A673 (cell line): ENCODE results near the gene SLC6A6. TPM values are rescaled to one million over a fixed set of nuclear protein-coding genes. Genes with fewer than 3 reads are reported as not detected.

Experiments
- BruUV-seq: library from RNA; stranded (reverse); fragments of 400-500 nt; replicated peaks from 2 replicates; lab custom pipeline; 2021; lab: Mats Ljungman, UMichigan
- CTCF ChIA-PET: fragments of 300-600 bp; sonication (Branson Sonifier 250); formaldehyde crosslinking; loops from one replicate; lab custom pipeline; 2022; ENCODE audit warnings: antibody characterized with exemption; lab: Charles Lee
- POLR2A ChIA-PET: fragments of 300-600 bp; sonication (Branson Sonifier 250); formaldehyde crosslinking; loops from one replicate; lab custom pipeline; 2022; ENCODE audit warnings: antibody characterized with exemption; ENCODE audit not compliant: low non-redundant PET; lab: Charles Lee
- DNase-seq: peaks from one replicate; pipeline ENCODE4 v3.0.0-alpha.2; 2015; ENCODE audit warnings: low spot score
- H3K27ac ChIP-seq: fragments of 200-600 bp; sonication (generic); 2 replicates; pipeline ENCODE4 v1.5.1; 2016; ENCODE audit warnings: mixed run types, low read depth, mild to moderate bottlenecking, mixed read lengths, antibody characterized with exemption, low read length; ENCODE audit not compliant: poor library complexity, severe bottlenecking
- H3K27me3 ChIP-seq: fragments of 200-600 bp; sonication (generic); replicated peaks from 2 replicates; pipeline ENCODE4 v1.6.1; 2017; ENCODE audit warnings: mixed run types, low read depth, mild to moderate bottlenecking, mixed read lengths, antibody characterized with exemption, low read length; ENCODE audit not compliant: insufficient read depth, poor library complexity
- H3K36me3 ChIP-seq: fragments of 200-600 bp; sonication (generic); 2 replicates; pipeline ENCODE4 v1.6.1; 2016; ENCODE audit warnings: mixed run types, mild to moderate bottlenecking, mixed read lengths, antibody characterized with exemption, low read length; ENCODE audit not compliant: insufficient read depth, poor library complexity, severe bottlenecking
- H3K4me1 ChIP-seq: fragments of 200-600 bp; sonication (generic); 2 replicates; pipeline ENCODE4 v1.6.1; 2017; ENCODE audit warnings: mixed run types, mild to moderate bottlenecking, mixed read lengths, antibody characterized with exemption, low read length; ENCODE audit not compliant: insufficient read depth, poor library complexity, severe bottlenecking
- H3K4me3 ChIP-seq: fragments of 200-600 bp; sonication (generic); 2 replicates; pipeline ENCODE4 v1.5.1; 2016; ENCODE audit warnings: low read depth, mixed run types, mild to moderate bottlenecking, mixed read lengths, low read length; ENCODE audit not compliant: poor library complexity, severe bottlenecking
- H3K9me3 ChIP-seq: fragments of 200-600 bp; sonication (generic); 2 replicates; pipeline ENCODE4 v1.6.1; 2016; ENCODE audit warnings: mixed run types, low read depth, mild to moderate bottlenecking, mixed read lengths, antibody characterized with exemption, low read length; ENCODE audit not compliant: poor library complexity, severe bottlenecking
- CTCF ChIP-seq: fragments of 300-800, 200-600 bp; sonication (generic); conservative IDR thresholded peaks from 2 replicates; pipeline ENCODE4 v1.5.1; 2017; ENCODE audit warnings: low read depth, mild to moderate bottlenecking, antibody characterized with exemption, low read length, moderate library complexity, mixed read lengths
- EZH2 ChIP-seq: fragments of 200-600 bp; sonication (generic); IDR thresholded peaks from 2 replicates; pipeline ENCODE4 v1.6.1; 2017; ENCODE audit warnings: borderline replicate concordance, low read depth, mild to moderate bottlenecking, mixed read lengths, antibody characterized with exemption, low read length; ENCODE audit not compliant: poor library complexity, severe bottlenecking
- intact Hi-C: fragments of 100-400 bp; cut with micrococcal nuclease; formaldehyde crosslinking; loops from one replicate; pipeline ENCODE4 v1.10.0; 2022; ENCODE audit not compliant: unreplicated experiment
- total RNA-seq: library from RNA; stranded (reverse); gene quantifications from 2 replicates; pipeline ENCODE4 v1.2.3, GENCODE V29; 2021

Gene SLC6A6
- total RNA-seq, 1 experiment from 2014 or later, result 55.1 TPM

DNA sequence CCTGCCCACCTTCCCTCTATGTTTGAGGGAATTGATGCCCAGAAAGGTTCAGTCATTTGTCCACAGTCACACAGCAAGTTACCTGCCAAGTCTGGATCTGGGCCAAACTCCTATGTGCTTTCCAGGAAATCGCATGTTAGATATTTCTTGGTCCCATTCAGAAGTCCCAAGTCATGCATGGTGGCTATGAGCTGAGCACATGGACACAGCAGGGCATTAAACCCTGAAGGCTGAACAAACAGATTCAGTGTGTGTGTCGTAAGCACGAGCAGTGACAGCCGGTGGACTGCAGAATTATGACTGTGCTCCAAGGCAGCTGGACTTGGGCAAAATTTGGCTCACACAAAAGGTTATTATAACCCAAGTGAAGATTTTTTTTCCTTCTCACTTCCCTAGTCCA is 11.4 kb upstream of the SLC6A6 start:
- Histone ChIP-seq H3K36me3 (no peaks in the 10 kb centered on the region), H3K27ac (no peak overlapping the region), H3K9me3 (no peaks in the 10 kb centered on the region), H3K4me3 (no peak overlapping the region), H3K27me3 (no peaks in the 10 kb centered on the region), H3K4me1 (peaks cover 10% of the 10 kb centered on the region)
- ChIA-PET POLR2A (no interaction called here), CTCF (no interaction called here)
- BruUV-seq, result no TSS peak
- peak; percentile 62 for DNase-seq
- intact Hi-C loops, result no loop called here
- no peak for TF ChIP-seq EZH2
- TF ChIP-seq CTCF, result no peak

DNA sequence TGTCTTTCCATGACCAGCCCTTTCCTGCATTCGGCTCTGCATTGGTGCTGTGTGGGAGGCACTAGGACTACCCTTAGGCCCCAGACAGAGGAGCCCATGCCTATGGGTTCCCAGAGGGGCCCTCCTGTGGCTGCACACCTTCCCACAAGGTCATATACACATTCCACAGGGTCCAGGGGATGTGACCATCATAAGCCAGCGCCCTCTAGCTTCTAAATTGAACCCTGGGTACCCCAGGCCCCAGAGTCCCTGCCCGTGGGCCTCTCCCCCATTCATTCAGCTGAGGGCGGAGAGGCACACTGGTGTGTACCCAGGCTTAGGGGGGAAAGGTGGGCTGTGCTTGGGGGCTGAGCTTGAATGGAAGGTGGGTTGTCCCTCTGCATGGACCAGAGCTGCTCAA is 10.2 kb upstream of the SLC6A6 start:
- TF ChIP-seq EZH2, result no peak
- no peak for TF ChIP-seq CTCF
- peaks cover 10% of the 10 kb centered on the region for H3K4me1 ChIP-seq
- H3K36me3 ChIP-seq, result no peaks in the 10 kb centered on the region
- no peak overlapping the region for H3K4me3 ChIP-seq
- ChIA-PET CTCF (no interaction called here), POLR2A (no interaction called here)
- H3K27ac ChIP-seq, result no peak overlapping the region
- intact Hi-C loops, result no loop called here
- no peaks in the 10 kb centered on the region for H3K9me3 ChIP-seq
- H3K27me3 ChIP-seq, result no peaks in the 10 kb centered on the region
- BruUV-seq, result no TSS peak
- no peak for DNase-seq

DNA sequence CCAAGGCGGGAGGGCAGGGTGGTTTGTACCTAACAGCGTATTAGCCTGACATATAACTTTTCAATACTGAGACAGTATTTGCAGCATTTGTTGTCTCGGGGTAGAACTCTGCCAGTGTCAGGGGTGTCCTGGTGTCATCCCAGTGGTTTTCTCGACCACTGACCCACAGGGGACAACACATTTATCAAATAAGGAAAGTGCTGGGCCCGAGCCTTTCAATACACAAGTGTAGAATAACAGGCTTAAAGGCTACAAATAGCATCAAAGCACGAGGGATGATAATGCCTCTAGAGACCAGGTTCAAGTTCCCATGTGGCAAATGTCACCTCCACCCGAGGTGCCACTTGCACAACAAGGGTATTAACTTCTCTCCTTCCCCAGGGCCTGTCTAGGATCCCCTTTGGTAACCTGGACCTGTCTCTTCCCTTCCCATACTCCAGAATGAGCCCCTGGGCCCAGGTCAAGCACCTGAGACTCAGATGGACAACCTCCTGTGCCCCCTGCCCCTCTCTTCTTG is 9.5 kb upstream of the SLC6A6 start:
- Histone ChIP-seq H3K27me3 (no peaks in the 10 kb centered on the region), H3K4me1 (peaks cover 10% of the 10 kb centered on the region), H3K36me3 (no peaks in the 10 kb centered on the region), H3K27ac (no peak overlapping the region), H3K4me3 (no peak overlapping the region), H3K9me3 (no peaks in the 10 kb centered on the region)
- TF ChIP-seq EZH2 (no peak), CTCF (no peak)
- DNase-seq, result no peak
- POLR2A ChIA-PET, result no interaction called here
- no TSS peak for BruUV-seq
- CTCF ChIA-PET, result no interaction called here
- intact Hi-C loops, result no loop called here
